KMS-11 (cell line): ENCODE data around the gene C14orf119.

Experiments used
- H2AFZ ChIP-seq: fragments of 200-600 bp; sonication (generic); 2 replicates; pipeline ENCODE4 v1.6.1; 2016; ENCODE audit warnings: antibody characterized with exemption, mixed run types, low read depth
- H3K27ac ChIP-seq: fragments of 200-600 bp; sonication (generic); 2 replicates; pipeline ENCODE4 v1.6.1; 2016; ENCODE audit warnings: mild to moderate bottlenecking, mixed run types
- H3K27me3 ChIP-seq: fragments of 200-600 bp; sonication (generic); 2 replicates; pipeline ENCODE4 v1.6.1; 2017; ENCODE audit warnings: mild to moderate bottlenecking, low read depth, mixed run types, moderate library complexity; ENCODE audit not compliant: insufficient read depth
- H3K36me3 ChIP-seq: fragments of 200-600 bp; sonication (generic); 2 replicates; pipeline ENCODE4 v1.6.1; 2017; ENCODE audit warnings: mild to moderate bottlenecking, mixed run types; ENCODE audit not compliant: insufficient read depth
- H3K4me1 ChIP-seq: fragments of 200-600 bp; sonication (generic); 2 replicates; pipeline ENCODE4 v1.6.1; 2016; ENCODE audit warnings: mild to moderate bottlenecking, low read depth, mixed run types; ENCODE audit not compliant: poor library complexity, severe bottlenecking
- H3K4me2 ChIP-seq: fragments of 200-600 bp; sonication (generic); 2 replicates; pipeline ENCODE4 v1.7.0; 2016; ENCODE audit warnings: mild to moderate bottlenecking, mixed run types
- H3K4me3 ChIP-seq: fragments of 200-600 bp; sonication (generic); IDR thresholded peaks from 2 replicates; pipeline ENCODE4 v1.6.1; 2017; ENCODE audit warnings: low read depth, low read length, mixed read lengths; ENCODE audit not compliant: insufficient read depth
- H3K79me2 ChIP-seq: fragments of 200-600 bp; sonication (generic); 2 replicates; pipeline ENCODE4 v1.6.1; 2016; ENCODE audit warnings: low read depth, mixed run types; ENCODE audit not compliant: insufficient read depth
- H3K9ac ChIP-seq: fragments of 200-600 bp; sonication (generic); 2 replicates; pipeline ENCODE4 v1.6.1; 2016; ENCODE audit warnings: mild to moderate bottlenecking, mixed run types
- H4K20me1 ChIP-seq: fragments of 200-600 bp; sonication (generic); 2 replicates; pipeline ENCODE4 v1.6.1; 2016; ENCODE audit warnings: mild to moderate bottlenecking, mixed run types; ENCODE audit not compliant: insufficient read depth
- TF ChIP-seq, protein P1 (sequence below): fragments of 200-600 bp; sonication (generic); conservative IDR thresholded peaks from 2 replicates; pipeline ENCODE4 v1.6.1; 2017; ENCODE audit warnings: low read depth, mild to moderate bottlenecking, antibody characterized with exemption, low read length, moderate library complexity, mixed read lengths

The C14orf119 gene

DNA sequence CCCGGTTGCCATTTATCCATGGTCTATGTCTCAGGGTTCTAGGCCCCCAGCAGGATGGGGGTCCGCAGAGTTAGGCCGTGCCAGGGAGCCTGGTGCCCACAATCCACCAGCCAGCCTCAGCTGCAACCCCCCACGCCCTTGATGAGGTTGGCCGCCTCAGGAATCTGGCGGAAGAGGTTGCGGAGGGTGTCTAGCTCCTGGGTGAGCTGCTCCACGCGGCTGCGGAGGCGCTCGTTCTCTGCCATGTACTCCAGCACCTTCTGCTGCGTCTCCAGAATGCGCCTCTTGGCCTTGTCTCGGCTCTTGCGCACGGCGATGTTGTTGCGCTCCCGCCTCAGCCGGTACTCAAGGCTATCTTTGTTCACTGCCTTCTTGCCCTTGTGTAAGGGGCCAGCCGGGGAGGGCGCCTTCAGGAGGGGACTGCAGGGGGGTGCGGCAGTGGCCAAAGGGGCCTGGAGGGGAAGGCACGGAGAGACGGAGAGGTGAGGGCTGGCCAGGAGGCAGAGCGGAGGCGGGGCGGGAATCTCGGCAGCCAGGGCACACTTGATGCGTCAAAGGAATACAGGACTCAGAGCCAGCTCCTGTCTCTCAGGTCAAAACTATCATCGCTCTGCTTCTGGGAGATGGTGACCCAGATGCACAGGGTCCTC is 22.2 kb downstream of the C14orf119 start:
- H3K27ac ChIP-seq: no peak overlapping the region
- no peak overlapping the region for H3K4me3 ChIP-seq
- H4K20me1 ChIP-seq: no peaks in the 10 kb centered on the region
- H3K36me3 ChIP-seq: no peaks in the 10 kb centered on the region
- H3K27me3 ChIP-seq: no peaks in the 10 kb centered on the region
- TF ChIP-seq, protein P1, sequence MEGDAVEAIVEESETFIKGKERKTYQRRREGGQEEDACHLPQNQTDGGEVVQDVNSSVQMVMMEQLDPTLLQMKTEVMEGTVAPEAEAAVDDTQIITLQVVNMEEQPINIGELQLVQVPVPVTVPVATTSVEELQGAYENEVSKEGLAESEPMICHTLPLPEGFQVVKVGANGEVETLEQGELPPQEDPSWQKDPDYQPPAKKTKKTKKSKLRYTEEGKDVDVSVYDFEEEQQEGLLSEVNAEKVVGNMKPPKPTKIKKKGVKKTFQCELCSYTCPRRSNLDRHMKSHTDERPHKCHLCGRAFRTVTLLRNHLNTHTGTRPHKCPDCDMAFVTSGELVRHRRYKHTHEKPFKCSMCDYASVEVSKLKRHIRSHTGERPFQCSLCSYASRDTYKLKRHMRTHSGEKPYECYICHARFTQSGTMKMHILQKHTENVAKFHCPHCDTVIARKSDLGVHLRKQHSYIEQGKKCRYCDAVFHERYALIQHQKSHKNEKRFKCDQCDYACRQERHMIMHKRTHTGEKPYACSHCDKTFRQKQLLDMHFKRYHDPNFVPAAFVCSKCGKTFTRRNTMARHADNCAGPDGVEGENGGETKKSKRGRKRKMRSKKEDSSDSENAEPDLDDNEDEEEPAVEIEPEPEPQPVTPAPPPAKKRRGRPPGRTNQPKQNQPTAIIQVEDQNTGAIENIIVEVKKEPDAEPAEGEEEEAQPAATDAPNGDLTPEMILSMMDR: no peak
- H3K79me2 ChIP-seq: no peaks in the 10 kb centered on the region
- peaks cover 14% of the 10 kb centered on the region for H3K4me1 ChIP-seq
- H2AFZ ChIP-seq: no peak overlapping the region
- no peak overlapping the region for H3K9ac ChIP-seq
- no peak overlapping the region for H3K4me2 ChIP-seq

DNA sequence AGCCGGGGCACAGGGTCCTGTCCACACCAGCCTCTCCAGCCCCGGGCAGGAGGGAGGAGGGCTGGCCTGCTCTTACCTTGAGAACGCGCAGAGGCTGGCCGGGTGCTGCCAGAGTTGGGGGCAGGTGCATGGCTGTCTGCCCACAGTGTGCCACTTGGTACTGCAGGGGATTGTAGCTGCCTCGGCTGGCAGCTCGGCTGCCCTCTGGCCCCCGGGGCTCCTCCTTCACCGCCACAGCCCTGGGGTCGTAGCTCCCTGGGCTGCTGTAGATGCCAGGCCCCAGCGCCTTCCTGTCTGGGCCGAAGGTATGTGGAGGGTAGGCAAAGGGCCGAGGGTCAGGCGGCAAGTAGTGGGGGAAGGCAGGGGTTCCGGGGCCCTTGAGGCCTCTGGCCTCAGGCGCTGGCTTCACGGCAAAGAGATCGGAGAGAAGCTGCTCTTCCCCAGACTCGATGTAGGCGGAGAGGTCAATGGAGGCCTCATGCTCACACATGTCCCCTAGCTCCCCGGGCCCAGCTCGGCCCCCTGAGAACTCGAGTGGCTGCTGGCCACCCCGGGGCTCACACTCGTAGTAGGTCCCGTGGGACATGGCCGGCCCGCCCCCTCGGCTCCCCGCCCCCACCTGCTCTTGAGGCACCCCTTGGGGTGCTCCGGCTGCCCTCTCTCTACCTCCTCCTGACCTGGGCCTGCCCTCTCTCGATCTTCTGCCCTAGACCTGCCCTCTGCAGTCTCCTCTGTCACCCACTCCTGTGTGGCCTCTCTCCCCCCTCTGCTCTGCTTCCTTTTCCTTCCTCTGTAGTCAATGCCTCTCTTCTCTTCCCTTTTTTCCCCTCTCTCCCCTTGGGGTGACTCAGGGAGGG is 23.4 kb downstream of the C14orf119 start, which contains the start of gene CEBPE:
Gene CEBPE, minus strand, starts transcription at position 750 of the 857 bp plus-strand sequence. Its CDS starts 164 bp downstream, at position 586.
- Histone ChIP-seq H3K4me2 (no peak within 1 kb of the TSS), H3K27ac (no peak within 1 kb of the TSS), H3K36me3 (no peaks in the 10 kb centered on the region), H3K79me2 (no peaks in the 10 kb centered on the region), H3K9ac (no peak within 1 kb of the TSS), H4K20me1 (no peaks in the 10 kb centered on the region), H3K4me1 (peaks cover 14% of the 10 kb centered on the region), H3K27me3 (no peaks in the 10 kb centered on the region), H3K4me3 (no peak within 1 kb of the TSS), H2AFZ (no peak within 1 kb of the TSS)
- TF ChIP-seq, protein P1: no peak

DNA sequence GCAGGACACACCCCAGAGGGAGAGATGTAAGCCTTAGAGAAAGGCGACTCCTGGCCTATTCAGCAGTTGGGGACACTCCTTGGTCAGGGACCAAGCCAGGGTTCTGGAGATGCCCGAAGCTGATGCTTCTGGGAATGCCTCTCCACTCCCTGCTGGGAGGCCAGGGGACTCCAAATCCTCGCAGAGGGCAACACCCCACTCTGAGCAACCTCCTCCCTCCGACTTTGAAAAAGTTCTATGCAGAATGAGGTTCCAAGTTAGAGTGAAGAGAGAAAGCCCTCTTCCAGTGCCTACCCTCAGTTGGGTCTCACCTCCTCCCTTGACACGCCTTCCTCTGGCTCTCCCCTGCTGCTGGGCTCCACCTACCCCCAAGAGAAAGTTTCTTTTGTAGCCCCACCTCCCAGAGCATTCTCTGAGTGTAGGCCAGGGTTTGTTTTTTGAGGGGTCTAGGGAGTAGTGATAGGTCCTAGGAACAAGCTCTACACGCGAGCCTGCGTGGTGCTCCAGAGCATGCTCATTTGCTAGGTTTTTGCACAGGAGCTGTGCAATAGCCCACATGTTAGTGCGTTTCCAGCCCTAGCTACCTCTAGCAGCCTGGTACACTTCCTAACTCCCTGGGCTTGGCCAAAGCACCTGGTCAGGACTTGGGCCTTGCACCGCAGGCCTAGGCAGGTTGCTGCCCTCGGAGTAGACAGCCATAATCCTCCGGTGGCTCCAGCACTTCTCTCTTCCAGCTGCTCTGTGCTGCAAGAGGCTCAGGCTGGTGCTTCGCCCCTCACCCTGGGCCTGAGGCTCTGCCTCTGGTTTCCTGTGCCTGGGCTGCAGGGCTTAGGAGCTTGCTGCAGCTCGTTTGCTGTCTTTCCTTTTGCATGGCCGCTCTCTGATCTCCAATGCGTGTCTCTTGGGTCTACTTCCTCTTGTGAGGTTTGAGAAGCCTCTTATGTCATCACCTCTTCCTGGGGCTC is 24.3 kb downstream of the C14orf119 start:
- no peak overlapping the region for H3K4me3 ChIP-seq
- no peaks in the 10 kb centered on the region for H3K27me3 ChIP-seq
- H3K36me3 ChIP-seq: no peaks in the 10 kb centered on the region
- peaks cover 14% of the 10 kb centered on the region for H3K4me1 ChIP-seq
- H3K79me2 ChIP-seq: no peaks in the 10 kb centered on the region
- TF ChIP-seq, protein P1: no peak
- H3K9ac ChIP-seq: no peak overlapping the region
- H3K4me2 ChIP-seq: no peak overlapping the region
- no peaks in the 10 kb centered on the region for H4K20me1 ChIP-seq
- no peak overlapping the region for H2AFZ ChIP-seq
- no peak overlapping the region for H3K27ac ChIP-seq
